Lower lobe of right lung (tissue), 2 donors: Measurements from ENCODE around the gene RPLP1. TPM values are rescaled to one million over a fixed set of nuclear protein-coding genes. Genes with fewer than 3 reads are reported as not detected.
A peak's percentile ranks its signal among the peaks of the same experiment; 100 is the strongest.

ENCODE experiments used
- ATAC-seq, 2 donors: fragments of 200-7000 bp; cut with Tn5 transposase; one replicate each; pipeline ENCODE4 v1.9.1; 2020 to 2022; ENCODE audit warnings: mild to moderate bottlenecking in 2 of 2, moderate library complexity in 2 of 2
- DNase-seq: peaks from one replicate; pipeline ENCODE4 v3.0.0-alpha.2; 2020
- H3K27ac ChIP-seq: fragments of 200-600 bp; one replicate; pipeline ENCODE4 v1.8.0; 2022
- H3K27me3 ChIP-seq: fragments of 200-600 bp; one replicate; pipeline ENCODE4 v1.8.0; 2022; ENCODE audit warnings: low read depth
- H3K36me3 ChIP-seq: fragments of 200-600 bp; one replicate; pipeline ENCODE4 v1.8.0; 2022; ENCODE audit warnings: mild to moderate bottlenecking
- H3K4me1 ChIP-seq: fragments of 200-600 bp; one replicate; pipeline ENCODE4 v1.8.0; 2022
- H3K4me3 ChIP-seq: fragments of 200-600 bp; one replicate; pipeline ENCODE4 v1.8.0; 2022; ENCODE audit warnings: mild to moderate bottlenecking
- H3K9me3 ChIP-seq: fragments of 200-600 bp; one replicate; pipeline ENCODE4 v1.8.0; 2022
- intact Hi-C: fragments of 100-400 bp; cut with DNase I; formaldehyde crosslinking; loops from one replicate; pipeline ENCODE4 v1.11.0; 2022
- total RNA-seq: library from RNA; stranded (reverse); fragmentation: NEBNext Ultra II Directional; extraction: Animal tissue kit (Norgen Biotek cat#: 25700); gene quantifications from one replicate; pipeline ENCODE4 v1.2.1, GENCODE V29; 2021
- TF ChIP-seq, protein P1 (sequence below): fragments of 200-600 bp; IDR thresholded peaks from one replicate; pipeline ENCODE4 v1.8.0; 2022; ENCODE audit warnings: antibody characterized with exemption, mild to moderate bottlenecking
- donor health status: DM: no; HTN: yes; CAD: no; lungs with severe emphysema.

The RPLP1 gene
- total RNA-seq, 1 donor from 2014 or later, result 1,283 TPM

DNA sequence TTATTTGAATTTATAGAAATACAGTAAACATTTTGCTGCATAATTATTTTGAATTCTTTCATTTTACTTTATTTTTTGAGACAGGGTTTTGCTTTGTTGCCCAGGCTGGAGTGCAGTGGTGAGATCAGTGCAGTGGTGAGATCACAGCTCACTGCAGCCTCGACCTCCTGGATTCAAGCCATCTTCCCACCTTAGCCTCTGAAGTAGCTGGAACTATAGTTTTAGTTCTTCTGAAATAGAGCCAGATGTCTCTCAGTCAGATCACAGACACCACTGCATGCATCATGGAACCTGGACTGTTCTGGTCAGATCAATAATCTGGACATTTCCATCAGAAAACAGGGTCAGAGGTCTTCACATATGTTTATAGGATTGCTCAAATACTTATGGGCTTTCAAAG is 7.9 kb downstream of the RPLP1 start:
- TF ChIP-seq, protein P1, sequence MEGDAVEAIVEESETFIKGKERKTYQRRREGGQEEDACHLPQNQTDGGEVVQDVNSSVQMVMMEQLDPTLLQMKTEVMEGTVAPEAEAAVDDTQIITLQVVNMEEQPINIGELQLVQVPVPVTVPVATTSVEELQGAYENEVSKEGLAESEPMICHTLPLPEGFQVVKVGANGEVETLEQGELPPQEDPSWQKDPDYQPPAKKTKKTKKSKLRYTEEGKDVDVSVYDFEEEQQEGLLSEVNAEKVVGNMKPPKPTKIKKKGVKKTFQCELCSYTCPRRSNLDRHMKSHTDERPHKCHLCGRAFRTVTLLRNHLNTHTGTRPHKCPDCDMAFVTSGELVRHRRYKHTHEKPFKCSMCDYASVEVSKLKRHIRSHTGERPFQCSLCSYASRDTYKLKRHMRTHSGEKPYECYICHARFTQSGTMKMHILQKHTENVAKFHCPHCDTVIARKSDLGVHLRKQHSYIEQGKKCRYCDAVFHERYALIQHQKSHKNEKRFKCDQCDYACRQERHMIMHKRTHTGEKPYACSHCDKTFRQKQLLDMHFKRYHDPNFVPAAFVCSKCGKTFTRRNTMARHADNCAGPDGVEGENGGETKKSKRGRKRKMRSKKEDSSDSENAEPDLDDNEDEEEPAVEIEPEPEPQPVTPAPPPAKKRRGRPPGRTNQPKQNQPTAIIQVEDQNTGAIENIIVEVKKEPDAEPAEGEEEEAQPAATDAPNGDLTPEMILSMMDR, result no peak
- H3K27ac ChIP-seq, result no peak overlapping the region
- intact Hi-C loops, result no loop called here

DNA sequence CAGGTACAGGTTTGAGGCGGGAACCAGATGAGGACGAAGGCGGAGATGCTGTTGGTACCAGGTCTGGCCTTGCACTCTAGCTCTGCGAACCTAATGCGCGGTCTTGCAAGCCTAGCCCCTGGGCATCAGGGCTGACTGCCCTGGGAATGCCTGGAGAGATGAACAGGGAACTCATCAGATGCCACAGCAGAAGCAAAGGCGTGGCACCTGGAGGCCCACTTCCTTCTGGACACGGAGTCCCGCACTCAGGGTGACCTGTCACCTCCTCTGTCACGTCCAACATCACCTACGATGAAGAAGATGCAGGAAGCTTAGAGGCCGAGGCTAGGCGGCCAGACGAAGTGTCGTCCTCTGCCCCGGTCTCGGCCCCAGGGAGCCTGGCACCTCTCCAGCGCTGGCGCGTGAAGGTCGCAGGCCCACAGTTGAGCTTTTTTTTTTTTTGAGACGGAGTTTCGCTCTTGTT is 9.4 kb downstream of the RPLP1 start:
- Histone ChIP-seq H3K4me1 (peaks cover 33% of the 10 kb centered on the region), H3K4me3 (peak overlapping the region; percentile 64), H3K9me3 (no peaks in the 10 kb centered on the region), H3K27ac (peak overlapping the region; percentile 88), H3K27me3 (no peaks in the 10 kb centered on the region), H3K36me3 (peaks cover 4% of the 10 kb centered on the region)
- DNase-seq (peak; percentile 76), ATAC-seq (peak; percentile 27 to 28)
- TF ChIP-seq, protein P1, result no peak
- intact Hi-C loops, result no loop called here

More for the DNA sequence above, 7.9 kb downstream of the RPLP1 start:
- no peaks in the 10 kb centered on the region for H3K9me3 ChIP-seq
- H3K36me3 ChIP-seq, result peaks cover 20% of the 10 kb centered on the region
- H3K27me3 ChIP-seq, result no peaks in the 10 kb centered on the region
- DNase-seq (no peak), ATAC-seq (no peak)
- no peak overlapping the region for H3K4me3 ChIP-seq
- H3K4me1 ChIP-seq, result peaks cover 29% of the 10 kb centered on the region

DNA sequence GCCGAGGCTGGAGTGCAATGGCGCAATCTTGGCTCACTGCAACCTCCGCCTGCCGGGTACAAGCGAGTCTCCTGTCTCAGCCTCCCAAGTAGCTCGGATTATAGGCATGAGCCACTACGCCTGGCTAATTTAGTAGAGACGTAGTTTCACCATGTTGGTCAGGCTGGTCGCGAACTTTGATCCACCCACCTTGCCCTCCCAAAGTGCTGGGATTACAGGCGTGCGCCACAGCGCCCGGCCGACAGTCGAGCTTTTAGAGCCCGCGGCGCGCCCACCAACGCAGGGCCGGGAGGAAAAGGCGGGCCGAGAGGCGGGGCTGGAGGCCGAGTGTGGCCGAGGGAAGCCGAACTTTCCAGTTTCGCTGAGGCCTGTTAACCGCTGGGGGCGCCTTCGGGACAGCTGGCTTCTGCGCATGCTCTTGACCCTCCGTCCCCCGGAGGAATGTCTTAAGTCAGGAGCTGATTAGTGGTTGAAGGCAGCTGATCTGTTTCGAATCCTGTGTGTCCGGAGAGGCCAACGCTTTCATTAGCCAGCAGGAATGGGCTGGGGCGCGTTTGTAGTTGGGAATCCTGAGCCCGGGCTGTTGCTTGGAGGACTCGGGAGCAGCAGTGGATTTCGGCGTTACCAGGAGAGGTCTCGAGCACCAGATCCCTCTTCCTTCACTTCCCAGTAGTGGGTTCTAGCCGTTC is 10.0 kb downstream of the RPLP1 start:
- intact Hi-C loops, result no loop called here
- Histone ChIP-seq H3K4me1 (peaks cover 39% of the 10 kb centered on the region), H3K27ac (peak overlapping the region; percentile 88), H3K4me3 (peak overlapping the region; percentile 64), H3K9me3 (no peaks in the 10 kb centered on the region), H3K27me3 (no peaks in the 10 kb centered on the region), H3K36me3 (no peaks in the 10 kb centered on the region)
- DNase-seq (peak; percentile 96), ATAC-seq (peak; percentile 95 to 97)
- TF ChIP-seq, protein P1, result peak; percentile 88

DNA sequence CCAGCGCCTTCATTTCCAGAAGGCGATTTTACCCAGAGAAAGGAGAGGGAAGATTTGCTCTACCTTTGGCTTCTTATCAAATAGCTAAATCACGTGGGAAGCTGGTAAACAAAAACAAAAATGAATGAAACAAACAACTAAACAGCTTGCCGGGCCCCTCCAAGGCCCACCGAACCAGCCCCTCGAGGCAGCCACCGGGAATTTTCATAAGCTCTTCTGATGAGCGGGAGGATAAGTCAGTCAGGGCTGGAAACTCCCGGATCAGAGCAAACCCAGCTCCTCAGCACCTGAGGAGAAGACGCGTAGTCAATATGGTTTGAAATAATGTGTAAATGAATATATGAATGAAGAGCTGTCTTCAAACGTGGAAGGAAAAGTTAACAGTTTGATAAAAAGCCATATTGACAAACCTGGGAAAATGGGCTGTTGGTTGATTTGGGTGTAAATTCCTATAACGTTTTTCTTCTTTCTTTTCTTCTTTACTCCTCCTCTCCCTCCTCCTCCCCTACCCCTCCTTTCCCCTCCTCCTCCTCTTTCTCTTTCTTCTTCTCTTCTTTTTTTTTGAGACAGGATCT is 10.7 kb downstream of the RPLP1 start:
- intact Hi-C loops, result no loop called here
- H3K27me3 ChIP-seq, result no peaks in the 10 kb centered on the region
- H3K27ac ChIP-seq, result peak overlapping the region; percentile 88
- DNase-seq, result no peak
- no peak for ATAC-seq
- peak overlapping the region; percentile 64 for H3K4me3 ChIP-seq
- TF ChIP-seq, protein P1, result no peak
- H3K36me3 ChIP-seq, result no peaks in the 10 kb centered on the region
- H3K4me1 ChIP-seq, result peaks cover 45% of the 10 kb centered on the region
- H3K9me3 ChIP-seq, result no peaks in the 10 kb centered on the region

DNA sequence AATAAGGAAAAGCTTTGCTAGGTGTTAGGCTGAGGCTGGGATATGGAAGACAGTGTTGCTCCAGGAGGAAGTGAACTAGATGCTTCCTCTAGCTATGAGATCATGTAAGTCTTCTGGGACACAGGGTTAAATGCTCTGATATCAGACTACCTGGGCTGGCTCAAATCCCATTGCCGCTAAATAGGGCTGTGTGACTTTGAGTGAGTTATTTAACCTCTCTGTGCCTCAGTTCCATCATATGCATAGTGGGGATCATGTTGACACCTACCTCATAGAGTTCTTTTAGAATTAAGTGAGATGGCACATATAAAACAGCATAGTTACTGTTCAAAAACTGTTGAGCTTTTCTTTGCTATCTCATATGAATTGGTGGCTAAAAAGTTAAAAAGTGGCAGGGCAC is 12.6 kb downstream of the RPLP1 start:
- intact Hi-C loops, result no loop called here
- Histone ChIP-seq H3K27me3 (no peaks in the 10 kb centered on the region), H3K27ac (no peak overlapping the region), H3K9me3 (no peaks in the 10 kb centered on the region), H3K4me3 (no peak overlapping the region), H3K36me3 (no peaks in the 10 kb centered on the region), H3K4me1 (peaks cover 47% of the 10 kb centered on the region)
- TF ChIP-seq, protein P1, result no peak
- no peak for DNase-seq
- ATAC-seq, result no peak
